ENCODE data around the gene SH2D2A.

GRCh38 chr1:156772728-156773497 lies 43.7 kb downstream of the SH2D2A start:
- TF ChIP-seq CTCF (IDR thresholded peaks at IDR 0.05) = no peak
- no peak for TF ChIP-seq EZH2 (IDR thresholded peaks at IDR 0.05; ENCODE audit: borderline replicate concordance, insufficient read depth, low read depth, low read length, poor library complexity, severe bottlenecking)

Data from B cell (primary cell).